Activated CD4-positive, alpha-beta T cell treated with anti-CD3 and anti-CD28 coated beads, Interleukin-2, amount 50 U/mL, for 16 hours (primary cell): ENCODE data around the gene MAGED2.
A peak's percentile ranks its signal among the peaks of the same experiment; 100 is the strongest.
"Not testable (repeated sequence)": the region's sequence is repeated elsewhere in the genome, so short reads cannot be mapped to it uniquely, and the experiment has no call there.

Experiments used
- DNase-seq: peaks from one replicate; pipeline ENCODE4 v3.0.0-alpha.2; 2020

Gene MAGED2

GRCh38 chrX:54807524-54808108 lies at the start of gene MAGED2:
MAGED2 (plus strand) TSS chrX:54807745; CDS start chrX:54809332, 1,587 bp downstream.
- DNase-seq = no peak

- DNase-seq = no peak
Measured at GRCh38 chrX:54758114-54759055, 49.2 kb upstream of the MAGED2 start.

GRCh38 chrX:54774391-54775094 lies 33.0 kb upstream of the MAGED2 start:
- not testable (repeated sequence) for DNase-seq

- no peak for DNase-seq
Measured at GRCh38 chrX:54776061-54776460, 31.5 kb upstream of the MAGED2 start.

- DNase-seq = no peak
Measured at GRCh38 chrX:54776987-54777672, 30.4 kb upstream of the MAGED2 start.

GRCh38 chrX:54785901-54786300 lies 21.6 kb upstream of the MAGED2 start:
- DNase-seq = no peak

- peak; percentile 24 for DNase-seq
Measured at GRCh38 chrX:54786967-54787366, 20.6 kb upstream of the MAGED2 start.

GRCh38 chrX:54788446-54788845 lies 19.1 kb upstream of the MAGED2 start:
- no peak for DNase-seq

- not testable (repeated sequence) for DNase-seq
Measured at GRCh38 chrX:54789405-54789804, 18.1 kb upstream of the MAGED2 start.

GRCh38 chrX:54794028-54794427 lies 13.5 kb upstream of the MAGED2 start:
- DNase-seq = no peak

- no peak for DNase-seq
Measured at GRCh38 chrX:54794795-54795194, 12.8 kb upstream of the MAGED2 start.

- DNase-seq = no peak
Measured at GRCh38 chrX:54798137-54798536, 9.4 kb upstream of the MAGED2 start, which contains the start of gene ITIH6. ITIH6 (minus strand) TSS chrX:54798255; CDS start chrX:54798210, 45 bp downstream.

GRCh38 chrX:54799046-54799445 lies 8.5 kb upstream of the MAGED2 start:
- no peak for DNase-seq

GRCh38 chrX:54808109-54808604 lies 612 bp downstream of the MAGED2 start:
- peak; percentile 4 for DNase-seq

- peak; percentile 93 for DNase-seq
Measured at GRCh38 chrX:54808605-54809483, 1.3 kb downstream of the MAGED2 start.

- no peak for DNase-seq
Measured at GRCh38 chrX:54810532-54810931, 3.0 kb downstream of the MAGED2 start.

GRCh38 chrX:54811301-54811885 lies 3.8 kb downstream of the MAGED2 start:
- DNase-seq = no peak

- DNase-seq = no peak
Measured at GRCh38 chrX:54812306-54812705, 4.8 kb downstream of the MAGED2 start.

GRCh38 chrX:54817220-54817820 lies 9.8 kb downstream of the MAGED2 start:
- DNase-seq = no peak

- DNase-seq = no peak
Measured at GRCh38 chrX:54818221-54818620, 10.7 kb downstream of the MAGED2 start.

GRCh38 chrX:54819201-54819600 lies 11.7 kb downstream of the MAGED2 start:
- DNase-seq = no peak
